Neural cell (in vitro differentiated cells): ENCODE data around the gene FGF12. TPM values are rescaled to one million over a fixed set of nuclear protein-coding genes. Genes with fewer than 3 reads are reported as not detected.

Experiments used
- H2AFZ ChIP-seq: fragments of 200-600, 300-800 bp; sonication (generic), shearing (Covaris generic); 2 replicates; pipeline ENCODE4 v1.6.0; 2014; ENCODE audit warnings: low read depth, mild to moderate bottlenecking, antibody characterized with exemption, low read length, moderate library complexity
- H3F3A ChIP-seq: fragments of 200-600 bp; shearing (Covaris generic); 2 replicates; pipeline ENCODE4 v1.6.1; 2016; ENCODE audit warnings: mild to moderate bottlenecking, moderate library complexity, mixed read lengths, antibody characterized with exemption, low read length; ENCODE audit not compliant: insufficient read depth, poor library complexity, severe bottlenecking
- H3K27ac ChIP-seq: fragments of 200-600, 300-800 bp; sonication (generic), shearing (Covaris generic); 2 replicates; pipeline ENCODE4 v1.5.1; 2014; ENCODE audit warnings: mild to moderate bottlenecking, low read length, moderate library complexity
- H3K27me3 ChIP-seq: fragments of 300-800, 200-600 bp; sonication (generic), shearing (Covaris generic); 2 replicates; pipeline ENCODE4 v1.6.0; 2014; ENCODE audit warnings: mild to moderate bottlenecking, low read depth, low read length, moderate library complexity; ENCODE audit not compliant: insufficient read depth
- H3K36me3 ChIP-seq: fragments of 300-800, 200-600 bp; sonication (generic), shearing (Covaris generic); 2 replicates; pipeline ENCODE4 v1.5.1; 2014; ENCODE audit warnings: mild to moderate bottlenecking, antibody characterized with exemption, low read length, moderate library complexity; ENCODE audit not compliant: insufficient read depth
- H3K4me2 ChIP-seq: fragments of 300-800, 200-600 bp; sonication (generic), shearing (Covaris generic); 2 replicates; pipeline ENCODE4 v1.6.0; 2014; ENCODE audit warnings: mild to moderate bottlenecking, low read length
- H3K4me3 ChIP-seq: fragments of 300-800, 200-600 bp; sonication (generic), shearing (Covaris generic); 2 replicates; pipeline ENCODE4 v1.5.1; 2014; ENCODE audit warnings: mild to moderate bottlenecking, low read length, moderate library complexity
- H3K79me2 ChIP-seq: fragments of 200-600 bp; shearing (Covaris generic); replicated peaks from 2 replicates; pipeline ENCODE4 v1.6.0; 2014; ENCODE audit warnings: mild to moderate bottlenecking, low read length, moderate library complexity; ENCODE audit not compliant: insufficient read depth
- H3K9ac ChIP-seq: fragments of 300-800, 200-600 bp; sonication (generic), shearing (Covaris generic); 2 replicates; pipeline ENCODE4 v1.6.1; 2016; ENCODE audit warnings: mild to moderate bottlenecking, low read length, mixed read lengths
- H3K9me2 ChIP-seq: fragments of 200-600 bp; shearing (Covaris generic); 2 replicates; pipeline ENCODE4 v1.6.1; 2016; ENCODE audit warnings: mild to moderate bottlenecking, low read length, mixed read lengths; ENCODE audit not compliant: insufficient read depth
- H3K9me3 ChIP-seq: fragments of 200-600, 300-800 bp; sonication (generic), shearing (Covaris generic); 2 replicates; pipeline ENCODE4 v1.6.1; 2016; ENCODE audit warnings: mild to moderate bottlenecking, mixed run types, low read length, moderate library complexity, mixed read lengths
- H4K20me1 ChIP-seq: fragments of 200-600 bp; shearing (Covaris generic); 2 replicates; pipeline ENCODE4 v1.6.1; 2016; ENCODE audit warnings: mild to moderate bottlenecking, mixed run types; ENCODE audit not compliant: insufficient read depth
- EP300 ChIP-seq: fragments of 450-650 bp; conservative IDR thresholded peaks from 2 replicates; pipeline ENCODE4 v1.6.1; 2014; ENCODE audit warnings: antibody characterized with exemption, mild to moderate bottlenecking, moderate library complexity; ENCODE audit not compliant: poor library complexity, severe bottlenecking
- EZH2 ChIP-seq: fragments of 200-600, 300-800 bp; shearing (Covaris generic), sonication (generic); IDR thresholded peaks from 2 replicates; pipeline ENCODE4 v1.6.1; 2014; ENCODE audit warnings: antibody characterized with exemption, low read length, borderline replicate concordance, mild to moderate bottlenecking; ENCODE audit not compliant: insufficient read depth, poor library complexity, severe bottlenecking
- MXI1 ChIP-seq: fragments of 450-650 bp; conservative IDR thresholded peaks from 2 replicates; pipeline ENCODE4 v1.6.1; 2014; ENCODE audit warnings: antibody characterized with exemption, mild to moderate bottlenecking; ENCODE audit not compliant: poor library complexity, severe bottlenecking
- POLR2AphosphoS5 ChIP-seq: IDR thresholded peaks from 2 replicates; pipeline ENCODE4 v1.6.1; 2012
- RAD21 ChIP-seq: fragments of 450-650 bp; conservative IDR thresholded peaks from 2 replicates; pipeline ENCODE4 v1.6.1; 2014; ENCODE audit warnings: antibody characterized with exemption, mild to moderate bottlenecking, moderate library complexity
- SMC3 ChIP-seq: fragments of 450-650 bp; conservative IDR thresholded peaks from 2 replicates; pipeline ENCODE4 v1.6.1; 2014; ENCODE audit warnings: antibody characterized with exemption, mild to moderate bottlenecking, moderate library complexity; ENCODE audit not compliant: poor library complexity
- TAF1 ChIP-seq: IDR thresholded peaks from 2 replicates; pipeline ENCODE4 v1.6.1; 2012; ENCODE audit warnings: low read depth
- polyA plus RNA-seq: library from polyadenylated mRNA; depleted of rRNA; stranded (reverse); fragments of >200 nt; gene quantifications from 2 replicates; pipeline ENCODE4 v1.2.3, GENCODE V29; 2014
- TF ChIP-seq, protein P1 (sequence below): fragments of 450-650 bp; IDR thresholded peaks from 2 replicates; pipeline ENCODE4 v1.5.1; 2014; ENCODE audit warnings: antibody characterized with exemption, mild to moderate bottlenecking, moderate library complexity; ENCODE audit not compliant: poor library complexity, severe bottlenecking
- TF ChIP-seq, protein P2 (sequence below): IDR thresholded peaks from 2 replicates; pipeline ENCODE4 v1.6.1; 2012; ENCODE audit warnings: borderline replicate concordance

FGF12 gene
- polyA plus RNA-seq, 1 donor from 2014 or later: 4.8 TPM

DNA sequence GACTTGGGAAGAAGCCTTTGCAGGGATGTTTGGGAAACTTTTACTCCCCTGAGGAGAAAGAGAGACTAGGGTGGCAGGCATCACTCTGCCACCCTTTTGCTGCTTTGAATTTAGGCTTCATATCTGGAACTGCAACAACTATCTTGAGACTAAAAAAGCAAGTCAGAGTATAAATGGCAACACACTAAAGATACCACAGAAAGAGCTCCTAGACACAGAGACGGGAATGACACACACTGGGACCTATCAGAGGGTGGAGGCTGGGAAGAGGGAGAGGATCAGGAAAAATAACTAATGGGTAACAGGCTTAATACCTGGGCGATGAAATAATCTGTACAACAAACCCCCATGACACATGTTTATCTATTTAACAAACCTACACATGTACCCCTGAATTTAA lies 237.8 kb downstream of the FGF12 start:
- TF ChIP-seq POLR2AphosphoS5 (no peak), RAD21 (no peak)
- Histone ChIP-seq H3K9me3 (no peaks in the 10 kb centered on the region), H3K9me2 (no peaks in the 10 kb centered on the region), H3K4me2 (no peak overlapping the region), H3K4me3 (no peak overlapping the region), H3K79me2 (no peaks in the 10 kb centered on the region), H3K27me3 (no peaks in the 10 kb centered on the region), H3K27ac (no peak overlapping the region), H3K36me3 (no peaks in the 10 kb centered on the region), H3F3A (no peaks in the 10 kb centered on the region), H4K20me1 (no peaks in the 10 kb centered on the region), H3K9ac (no peak overlapping the region), H2AFZ (no peak overlapping the region)

DNA sequence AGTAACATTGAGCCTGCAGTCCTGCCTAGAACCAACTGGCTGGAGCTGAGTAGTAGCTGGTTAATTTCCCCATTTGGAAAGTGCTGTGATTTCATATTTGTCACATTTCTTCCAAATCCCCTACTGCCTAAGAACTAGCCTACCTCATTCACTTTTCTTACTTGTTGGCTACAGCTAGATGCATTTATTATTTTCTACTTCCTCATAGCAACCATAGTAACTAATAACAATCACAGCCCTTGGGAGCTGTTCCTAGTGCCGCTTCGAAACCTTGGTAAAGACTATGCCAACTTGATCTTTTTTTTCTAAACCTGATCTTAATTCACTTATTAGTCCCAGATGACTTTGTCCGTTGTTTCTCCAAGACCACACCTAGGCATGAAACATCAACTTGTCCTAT lies 240.3 kb downstream of the FGF12 start:
- Histone ChIP-seq H3K27me3 (no peaks in the 10 kb centered on the region), H4K20me1 (no peaks in the 10 kb centered on the region)
- TF ChIP-seq RAD21 (no peak), MXI1 (no peak), TAF1 (no peak), EP300 (no peak), EZH2 (no peak), SMC3 (no peak), POLR2AphosphoS5 (no peak)
- TF ChIP-seq, protein P1, sequence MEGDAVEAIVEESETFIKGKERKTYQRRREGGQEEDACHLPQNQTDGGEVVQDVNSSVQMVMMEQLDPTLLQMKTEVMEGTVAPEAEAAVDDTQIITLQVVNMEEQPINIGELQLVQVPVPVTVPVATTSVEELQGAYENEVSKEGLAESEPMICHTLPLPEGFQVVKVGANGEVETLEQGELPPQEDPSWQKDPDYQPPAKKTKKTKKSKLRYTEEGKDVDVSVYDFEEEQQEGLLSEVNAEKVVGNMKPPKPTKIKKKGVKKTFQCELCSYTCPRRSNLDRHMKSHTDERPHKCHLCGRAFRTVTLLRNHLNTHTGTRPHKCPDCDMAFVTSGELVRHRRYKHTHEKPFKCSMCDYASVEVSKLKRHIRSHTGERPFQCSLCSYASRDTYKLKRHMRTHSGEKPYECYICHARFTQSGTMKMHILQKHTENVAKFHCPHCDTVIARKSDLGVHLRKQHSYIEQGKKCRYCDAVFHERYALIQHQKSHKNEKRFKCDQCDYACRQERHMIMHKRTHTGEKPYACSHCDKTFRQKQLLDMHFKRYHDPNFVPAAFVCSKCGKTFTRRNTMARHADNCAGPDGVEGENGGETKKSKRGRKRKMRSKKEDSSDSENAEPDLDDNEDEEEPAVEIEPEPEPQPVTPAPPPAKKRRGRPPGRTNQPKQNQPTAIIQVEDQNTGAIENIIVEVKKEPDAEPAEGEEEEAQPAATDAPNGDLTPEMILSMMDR: no peak
- TF ChIP-seq, protein P2, sequence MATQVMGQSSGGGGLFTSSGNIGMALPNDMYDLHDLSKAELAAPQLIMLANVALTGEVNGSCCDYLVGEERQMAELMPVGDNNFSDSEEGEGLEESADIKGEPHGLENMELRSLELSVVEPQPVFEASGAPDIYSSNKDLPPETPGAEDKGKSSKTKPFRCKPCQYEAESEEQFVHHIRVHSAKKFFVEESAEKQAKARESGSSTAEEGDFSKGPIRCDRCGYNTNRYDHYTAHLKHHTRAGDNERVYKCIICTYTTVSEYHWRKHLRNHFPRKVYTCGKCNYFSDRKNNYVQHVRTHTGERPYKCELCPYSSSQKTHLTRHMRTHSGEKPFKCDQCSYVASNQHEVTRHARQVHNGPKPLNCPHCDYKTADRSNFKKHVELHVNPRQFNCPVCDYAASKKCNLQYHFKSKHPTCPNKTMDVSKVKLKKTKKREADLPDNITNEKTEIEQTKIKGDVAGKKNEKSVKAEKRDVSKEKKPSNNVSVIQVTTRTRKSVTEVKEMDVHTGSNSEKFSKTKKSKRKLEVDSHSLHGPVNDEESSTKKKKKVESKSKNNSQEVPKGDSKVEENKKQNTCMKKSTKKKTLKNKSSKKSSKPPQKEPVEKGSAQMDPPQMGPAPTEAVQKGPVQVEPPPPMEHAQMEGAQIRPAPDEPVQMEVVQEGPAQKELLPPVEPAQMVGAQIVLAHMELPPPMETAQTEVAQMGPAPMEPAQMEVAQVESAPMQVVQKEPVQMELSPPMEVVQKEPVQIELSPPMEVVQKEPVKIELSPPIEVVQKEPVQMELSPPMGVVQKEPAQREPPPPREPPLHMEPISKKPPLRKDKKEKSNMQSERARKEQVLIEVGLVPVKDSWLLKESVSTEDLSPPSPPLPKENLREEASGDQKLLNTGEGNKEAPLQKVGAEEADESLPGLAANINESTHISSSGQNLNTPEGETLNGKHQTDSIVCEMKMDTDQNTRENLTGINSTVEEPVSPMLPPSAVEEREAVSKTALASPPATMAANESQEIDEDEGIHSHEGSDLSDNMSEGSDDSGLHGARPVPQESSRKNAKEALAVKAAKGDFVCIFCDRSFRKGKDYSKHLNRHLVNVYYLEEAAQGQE: no peak

DNA sequence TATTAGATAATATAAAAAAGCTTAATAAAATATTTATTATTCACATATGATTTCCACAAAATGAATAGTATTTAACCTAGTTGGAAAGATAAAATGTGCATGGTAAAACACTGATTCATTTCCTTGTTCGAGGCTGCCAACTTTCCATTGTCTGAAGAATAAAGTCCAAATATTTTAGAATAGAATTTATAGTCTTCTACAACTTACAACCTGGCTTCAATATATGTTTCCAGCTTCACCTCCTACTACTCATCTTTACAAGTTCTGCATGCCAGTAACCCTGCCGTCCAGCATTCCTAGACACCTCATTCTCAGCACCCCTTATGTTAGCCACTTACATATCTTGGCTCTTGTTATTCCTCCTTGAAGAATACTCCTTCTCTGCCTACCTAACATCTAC lies 244.5 kb downstream of the FGF12 start:
- Histone ChIP-seq H3K9me2 (no peaks in the 10 kb centered on the region), H2AFZ (no peak overlapping the region), H3K79me2 (no peaks in the 10 kb centered on the region), H3K9ac (no peak overlapping the region), H3K27ac (no peak overlapping the region), H3F3A (no peaks in the 10 kb centered on the region), H3K27me3 (no peaks in the 10 kb centered on the region), H3K4me2 (no peak overlapping the region), H3K9me3 (no peaks in the 10 kb centered on the region), H3K4me3 (no peak overlapping the region), H3K36me3 (no peaks in the 10 kb centered on the region), H4K20me1 (no peaks in the 10 kb centered on the region)
- TF ChIP-seq, protein P2: no peak
- no peak for TF ChIP-seq MXI1

More for the DNA sequence above, 240.3 kb downstream of the FGF12 start:
- H3K4me2 ChIP-seq: no peak overlapping the region
- H3K36me3 ChIP-seq: no peaks in the 10 kb centered on the region
- H3K9me3 ChIP-seq: no peaks in the 10 kb centered on the region
- no peaks in the 10 kb centered on the region for H3F3A ChIP-seq
- H2AFZ ChIP-seq: no peak overlapping the region
- H3K9me2 ChIP-seq: no peaks in the 10 kb centered on the region
- H3K79me2 ChIP-seq: no peaks in the 10 kb centered on the region
- H3K27ac ChIP-seq: no peak overlapping the region
- H3K9ac ChIP-seq: no peak overlapping the region
- H3K4me3 ChIP-seq: no peak overlapping the region
